Activated CD4-positive, alpha-beta T cell treated with anti-CD3 and anti-CD28 coated beads, Interleukin-2, amount 10 ng/mL, durations not matched to agents 7 days and 5 days (primary cell): ENCODE measurements around the gene SLC7A8. TPM values are rescaled to one million over a fixed set of nuclear protein-coding genes. Genes with fewer than 3 reads are reported as not detected.

ENCODE experiments used
- CTCF ChIA-PET: fragments of 350-600 bp; sonication (Branson Sonifier 250); formaldehyde crosslinking; loops from one replicate; lab custom pipeline; 2021; ENCODE audit warnings: antibody characterized with exemption; lab: Charles Lee
- POLR2A ChIA-PET: fragments of 350-600 bp; sonication (Branson Sonifier 250); formaldehyde crosslinking; loops from one replicate; lab custom pipeline; 2021; ENCODE audit warnings: antibody characterized with exemption; lab: Charles Lee
- DNase-seq: peaks from one replicate; pipeline ENCODE4 v3.0.0-alpha.2; 2020
- H3K27ac Mint-ChIP-seq: one replicate; pipeline ENCODE4 v1.8.0; 2021; ENCODE audit warnings: mild to moderate bottlenecking, moderate library complexity, mixed read lengths
- H3K27me3 Mint-ChIP-seq: one replicate; pipeline ENCODE4 v1.8.0; 2021; ENCODE audit warnings: mixed read lengths
- H3K36me3 Mint-ChIP-seq: one replicate; pipeline ENCODE4 v1.8.0; 2021; ENCODE audit warnings: low read depth, mixed read lengths
- H3K4me1 Mint-ChIP-seq: one replicate; pipeline ENCODE4 v1.8.0; 2021; ENCODE audit warnings: mixed read lengths
- H3K4me3 Mint-ChIP-seq: one replicate; pipeline ENCODE4 v1.8.0; 2021; ENCODE audit warnings: mild to moderate bottlenecking, moderate library complexity, mixed read lengths
- H3K9me3 Mint-ChIP-seq: one replicate; pipeline ENCODE4 v1.8.0; 2021; ENCODE audit warnings: mixed read lengths
- total RNA-seq, 2 experiments: library from RNA; stranded (reverse); gene quantifications; one replicate each; pipeline ENCODE4 v1.2.3, GENCODE V29; 2021

The SLC7A8 gene
- total RNA-seq, 2 experiments from 2014 or later: 0.27 to 0.64 TPM

DNA sequence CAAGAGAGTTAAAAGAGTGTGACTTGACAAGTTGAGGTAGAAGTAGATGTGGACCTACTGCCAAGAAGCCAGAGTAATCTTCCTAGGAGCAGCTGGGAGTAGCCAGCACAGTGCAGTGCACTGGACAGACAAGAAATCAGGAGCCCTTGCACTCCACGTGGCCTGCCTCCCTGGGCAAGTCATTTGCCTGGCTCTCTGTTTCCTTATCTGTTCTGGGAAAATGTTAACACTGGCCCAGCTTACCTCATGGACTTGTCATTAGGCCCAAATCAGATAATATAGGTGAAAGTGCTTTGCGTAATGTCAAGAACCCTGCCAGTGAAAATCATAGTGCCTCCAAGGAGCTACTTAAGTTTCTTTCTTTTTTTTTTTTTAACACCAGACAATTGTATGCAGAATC, 19.2 kb downstream of the SLC7A8 start:
- peaks cover 7% of the 10 kb centered on the region for H3K4me1 Mint-ChIP-seq
- DNase-seq: no peak
- ChIA-PET POLR2A (no interaction called here), CTCF (interaction anchor here (0.6 kb wide), 1 partner anchor 262 kb away, joined by 4 read pairs; no protein-coding TSS in a partner anchor)
- no peaks in the 10 kb centered on the region for H3K36me3 Mint-ChIP-seq
- H3K27me3 Mint-ChIP-seq: peaks cover 6% of the 10 kb centered on the region
- H3K9me3 Mint-ChIP-seq: no peaks in the 10 kb centered on the region
- no peak overlapping the region for H3K27ac Mint-ChIP-seq
- no peak overlapping the region for H3K4me3 Mint-ChIP-seq

DNA sequence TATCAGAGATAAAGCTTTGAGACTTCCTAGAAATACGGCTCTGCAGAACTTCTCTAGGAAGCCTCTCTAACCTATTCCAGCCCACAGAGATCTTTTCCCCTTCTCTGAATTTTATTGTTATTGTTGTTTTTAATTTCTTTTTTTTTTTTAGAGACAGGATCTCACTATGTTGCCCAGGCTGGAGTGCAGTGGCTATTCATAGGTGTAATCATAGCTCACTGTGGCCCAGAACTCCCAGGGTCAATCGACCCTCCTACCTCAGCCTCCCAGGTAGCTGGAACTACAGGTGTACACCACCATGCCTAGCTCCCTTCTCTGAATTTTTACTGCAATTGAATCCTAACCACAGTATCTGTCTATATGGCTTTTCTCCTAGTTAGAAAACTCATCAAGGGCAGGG, 19.6 kb downstream of the SLC7A8 start:
- H3K27me3 Mint-ChIP-seq: peaks cover 9% of the 10 kb centered on the region
- H3K27ac Mint-ChIP-seq: no peak overlapping the region
- ChIA-PET CTCF (interaction anchor here (0.6 kb wide), 1 partner anchor 263 kb away, joined by 4 read pairs; no protein-coding TSS in a partner anchor), POLR2A (no interaction called here)
- H3K4me1 Mint-ChIP-seq: peaks cover 7% of the 10 kb centered on the region
- no peaks in the 10 kb centered on the region for H3K36me3 Mint-ChIP-seq
- no peaks in the 10 kb centered on the region for H3K9me3 Mint-ChIP-seq
- no peak overlapping the region for H3K4me3 Mint-ChIP-seq
- no peak for DNase-seq

DNA sequence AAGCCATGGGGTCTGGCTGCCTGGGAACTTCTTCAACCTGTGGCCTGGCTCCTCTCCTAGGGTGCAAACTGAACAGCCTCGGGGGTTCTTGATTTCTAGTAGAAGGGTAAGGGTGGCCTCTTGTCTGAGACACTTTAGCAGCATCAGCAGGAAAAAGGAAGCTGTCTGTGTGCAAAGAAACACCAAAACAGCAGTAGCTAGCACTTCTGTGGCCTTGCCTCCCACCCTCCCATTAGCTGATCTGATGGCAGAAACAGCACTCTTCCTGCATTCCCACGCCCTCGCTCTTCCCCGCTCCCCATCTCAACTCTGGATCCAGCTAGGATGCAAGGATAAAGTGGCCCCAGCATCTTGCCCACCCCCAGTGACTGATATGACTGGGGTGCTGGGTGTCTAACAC, 20.7 kb downstream of the SLC7A8 start:
- no peaks in the 10 kb centered on the region for H3K9me3 Mint-ChIP-seq
- ChIA-PET CTCF (no interaction called here), POLR2A (no interaction called here)
- H3K4me3 Mint-ChIP-seq: no peak overlapping the region
- no peak for DNase-seq
- no peaks in the 10 kb centered on the region for H3K36me3 Mint-ChIP-seq
- peaks cover 12% of the 10 kb centered on the region for H3K27me3 Mint-ChIP-seq
- H3K4me1 Mint-ChIP-seq: peaks cover 7% of the 10 kb centered on the region
- H3K27ac Mint-ChIP-seq: no peak overlapping the region

DNA sequence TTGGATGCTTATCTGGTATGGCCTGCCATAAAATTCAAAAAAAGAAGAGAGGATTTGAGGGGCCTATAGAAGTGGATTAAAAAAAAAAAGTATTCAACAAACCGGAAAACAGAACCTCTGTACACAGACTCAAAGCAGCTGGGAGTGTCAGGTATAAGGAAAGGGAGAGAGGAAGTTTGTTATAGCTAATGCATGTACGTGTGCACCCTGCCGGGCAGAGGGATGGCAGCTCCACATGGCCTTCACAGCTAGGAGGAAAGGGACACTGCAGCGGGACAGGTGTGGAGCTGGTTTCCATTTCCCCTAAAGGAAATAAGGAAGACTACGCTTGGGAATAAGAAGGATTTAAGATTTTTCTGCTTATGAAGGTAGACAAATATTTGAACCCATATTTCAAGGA, 21.5 kb downstream of the SLC7A8 start:
- Mint-ChIP-seq H3K27me3 (peaks cover 18% of the 10 kb centered on the region), H3K4me1 (peaks cover 7% of the 10 kb centered on the region), H3K27ac (no peak overlapping the region), H3K4me3 (no peak overlapping the region), H3K9me3 (no peaks in the 10 kb centered on the region), H3K36me3 (no peaks in the 10 kb centered on the region)
- ChIA-PET CTCF (interaction anchor here (0.6 to 0.7 kb wide), 3 partner anchors 300 to 1322 kb away, joined by 3 read pairs; no protein-coding TSS in a partner anchor), POLR2A (interaction anchor here (0.6 kb wide), 2 partner anchors 183 to 1850 kb away, joined by 5 read pairs; no protein-coding TSS in a partner anchor)
- DNase-seq: no peak

DNA sequence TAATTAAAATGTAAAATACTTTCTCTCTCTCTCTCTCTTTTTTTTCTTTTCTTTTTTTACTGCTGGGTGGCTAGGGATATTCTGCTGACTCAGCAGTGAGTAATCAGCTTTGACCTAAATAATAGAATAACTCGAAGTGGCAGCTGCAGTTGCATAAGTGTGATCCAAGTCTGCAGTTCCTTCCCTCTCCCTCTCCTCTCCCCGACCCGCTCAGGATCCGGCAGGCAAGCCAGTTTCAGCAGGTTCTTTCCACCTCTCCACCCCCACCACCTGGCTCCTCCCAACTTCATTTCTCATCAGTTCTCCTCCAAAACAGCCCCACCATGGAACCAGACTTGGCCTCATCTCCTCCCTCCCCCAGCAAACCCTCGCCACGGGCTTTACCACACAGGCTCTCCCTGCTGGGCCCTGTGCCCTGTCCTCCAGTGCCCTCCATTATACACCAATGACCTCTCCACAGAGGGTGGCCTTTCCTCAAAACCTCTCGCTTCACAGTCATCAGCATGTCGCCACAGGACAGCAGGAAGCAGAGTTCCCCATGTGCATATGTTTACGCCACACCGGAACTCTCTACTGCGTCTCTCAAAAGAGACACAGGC, 22.4 kb downstream of the SLC7A8 start:
- Mint-ChIP-seq H3K4me1 (peaks cover 7% of the 10 kb centered on the region), H3K9me3 (no peaks in the 10 kb centered on the region), H3K36me3 (no peaks in the 10 kb centered on the region), H3K4me3 (no peak overlapping the region), H3K27ac (no peak overlapping the region), H3K27me3 (peaks cover 18% of the 10 kb centered on the region)
- no peak for DNase-seq
- CTCF ChIA-PET: interaction anchor here (0.7 kb wide), 1 partner anchor 299 kb away, joined by 3 read pairs; no protein-coding TSS in a partner anchor
- POLR2A ChIA-PET: no interaction called here

DNA sequence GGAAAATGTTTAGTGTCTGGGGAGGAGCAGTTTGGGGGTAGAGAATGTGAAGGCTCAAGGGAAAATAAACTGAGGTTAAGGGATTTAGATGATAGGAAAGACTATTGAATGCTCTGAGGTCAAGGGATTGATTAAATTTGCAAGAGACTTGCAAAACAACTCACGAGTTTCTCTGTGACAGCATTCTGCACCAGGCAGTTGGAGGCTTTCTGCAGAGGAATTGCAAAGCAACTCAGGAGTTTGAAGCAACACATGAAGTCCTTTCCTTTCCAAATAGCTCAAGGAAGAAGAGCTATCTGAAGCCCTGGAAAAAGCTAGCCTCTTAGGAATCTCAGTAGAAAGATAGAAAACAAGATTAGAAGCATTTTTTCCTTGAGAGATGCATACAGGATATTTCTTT, 23.9 kb downstream of the SLC7A8 start:
- Mint-ChIP-seq H3K36me3 (no peaks in the 10 kb centered on the region), H3K27me3 (peaks cover 18% of the 10 kb centered on the region), H3K9me3 (no peaks in the 10 kb centered on the region), H3K4me1 (peaks cover 17% of the 10 kb centered on the region), H3K27ac (no peak overlapping the region), H3K4me3 (no peak overlapping the region)
- DNase-seq: no peak
- CTCF ChIA-PET: interaction anchor here (1.2 kb wide), 1 partner anchor 265 kb away, joined by 3 read pairs; no protein-coding TSS in a partner anchor
- POLR2A ChIA-PET: no interaction called here

DNA sequence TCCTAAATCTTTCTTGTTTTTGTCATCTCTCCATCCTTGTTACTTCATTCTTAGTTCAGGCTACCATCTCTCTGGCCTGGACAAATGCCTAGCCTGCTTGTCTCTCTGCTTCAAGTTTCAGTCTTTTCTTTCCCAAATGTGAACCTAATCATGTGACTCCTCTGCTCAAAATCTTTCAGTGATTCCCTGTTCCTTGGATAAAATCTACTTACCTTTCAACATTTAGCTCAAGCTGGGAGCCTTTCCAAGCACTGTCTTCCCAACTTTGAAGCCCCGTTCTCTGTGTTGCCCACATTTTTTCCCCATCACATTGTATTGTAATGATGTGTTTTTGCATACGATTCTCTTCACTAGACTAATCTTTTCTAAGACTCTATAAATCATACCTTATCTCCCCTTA, 24.7 kb downstream of the SLC7A8 start:
- peaks cover 18% of the 10 kb centered on the region for H3K27me3 Mint-ChIP-seq
- H3K27ac Mint-ChIP-seq: no peak overlapping the region
- H3K4me1 Mint-ChIP-seq: peaks cover 23% of the 10 kb centered on the region
- H3K4me3 Mint-ChIP-seq: no peak overlapping the region
- ChIA-PET CTCF (interaction anchor here (0.6 kb wide), 1 partner anchor 179 kb away, joined by 3 read pairs; no protein-coding TSS in a partner anchor), POLR2A (no interaction called here)
- H3K9me3 Mint-ChIP-seq: no peaks in the 10 kb centered on the region
- no peaks in the 10 kb centered on the region for H3K36me3 Mint-ChIP-seq
- DNase-seq: no peak

DNA sequence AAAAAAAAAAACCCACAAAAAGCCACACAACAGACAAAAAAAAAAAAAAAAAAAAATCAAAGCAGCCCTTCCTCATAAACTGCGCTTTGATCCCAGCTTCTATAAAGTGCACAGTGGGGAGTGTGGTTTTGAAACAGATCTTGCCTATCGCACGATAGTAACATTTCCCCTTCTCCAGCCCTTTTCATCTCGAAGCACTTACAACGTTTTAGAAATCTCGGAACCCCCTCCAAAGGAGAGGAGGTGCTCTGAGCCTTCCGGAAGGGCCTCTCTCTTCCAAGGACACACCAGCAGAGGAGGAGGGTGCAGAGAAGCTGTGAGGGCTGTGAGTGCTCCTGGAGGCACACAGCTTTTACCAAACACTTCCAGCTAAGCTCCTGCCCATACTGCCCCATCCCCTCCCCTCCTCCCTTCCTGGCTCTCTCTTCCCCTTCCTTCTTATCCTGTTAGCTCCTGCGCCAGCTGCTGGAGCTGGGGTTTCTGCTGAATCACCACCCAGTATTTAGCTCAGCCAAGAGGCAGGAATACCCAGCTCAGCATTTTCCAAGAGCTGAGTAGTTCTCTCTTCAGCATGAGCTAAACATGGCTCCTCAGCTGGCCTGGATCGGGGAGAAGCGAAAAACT, 28.4 kb downstream of the SLC7A8 start:
- H3K4me3 Mint-ChIP-seq: peak overlapping the region; percentile 12
- DNase-seq: no peak
- H3K4me1 Mint-ChIP-seq: peaks cover 23% of the 10 kb centered on the region
- H3K9me3 Mint-ChIP-seq: no peaks in the 10 kb centered on the region
- CTCF ChIA-PET: interaction anchor here (0.6 to 1.4 kb wide), 2 partner anchors 34 to 330 kb away, joined by 3 to 5 read pairs; no protein-coding TSS in a partner anchor
- H3K27me3 Mint-ChIP-seq: peaks cover 19% of the 10 kb centered on the region
- POLR2A ChIA-PET: no interaction called here
- no peaks in the 10 kb centered on the region for H3K36me3 Mint-ChIP-seq
- H3K27ac Mint-ChIP-seq: no peak overlapping the region

DNA sequence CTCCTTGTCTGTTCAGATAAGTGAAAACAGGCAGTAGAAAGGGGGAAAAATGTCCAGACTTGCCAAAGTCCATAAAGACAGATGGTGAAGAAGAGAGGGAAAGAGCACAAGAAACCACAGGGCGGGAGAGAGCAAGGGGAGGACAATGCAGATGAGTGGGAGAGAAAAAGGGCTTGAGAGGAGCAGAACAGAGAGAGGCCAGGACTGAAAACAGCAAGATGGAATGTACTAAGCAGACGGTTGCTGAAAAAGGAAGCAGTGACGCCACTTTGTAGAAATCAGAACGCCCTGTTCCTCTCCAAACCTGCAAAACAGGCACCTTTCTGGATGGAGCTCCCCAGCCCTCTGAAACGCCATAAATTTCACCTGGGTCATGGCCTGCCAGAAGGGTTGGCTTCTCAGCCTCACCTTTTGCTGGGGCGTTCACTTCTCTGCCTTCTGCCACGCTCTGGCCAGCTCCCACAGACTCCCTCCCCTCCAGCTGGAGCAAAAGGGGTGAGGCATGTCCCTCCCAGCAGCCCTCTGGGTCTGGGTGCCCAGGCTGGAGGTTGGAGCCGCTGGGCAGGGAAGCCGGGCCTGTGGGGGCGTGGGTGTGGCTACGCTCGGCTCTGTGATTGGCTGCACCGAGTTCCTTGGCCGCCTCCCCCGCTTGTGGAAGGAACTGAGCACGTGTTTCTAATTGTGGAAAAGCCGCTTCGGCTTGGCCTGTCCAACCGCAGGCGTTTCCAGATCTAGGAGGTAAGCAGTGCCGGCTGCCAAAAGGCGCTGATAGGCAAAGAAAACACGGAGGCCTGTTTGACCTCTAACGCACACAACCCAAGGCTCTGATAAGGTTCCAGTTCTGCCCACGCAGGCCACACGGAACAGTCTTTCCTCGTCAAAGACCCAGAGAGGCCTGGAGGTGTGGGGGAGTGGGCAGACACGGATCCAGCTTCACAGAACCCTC, 29.3 kb downstream of the SLC7A8 start:
- no peak for DNase-seq
- ChIA-PET CTCF (no interaction called here), POLR2A (no interaction called here)
- H3K27me3 Mint-ChIP-seq: peaks cover 17% of the 10 kb centered on the region
- H3K4me3 Mint-ChIP-seq: no peak overlapping the region
- no peaks in the 10 kb centered on the region for H3K36me3 Mint-ChIP-seq
- H3K9me3 Mint-ChIP-seq: no peaks in the 10 kb centered on the region
- H3K27ac Mint-ChIP-seq: no peak overlapping the region
- peaks cover 23% of the 10 kb centered on the region for H3K4me1 Mint-ChIP-seq

DNA sequence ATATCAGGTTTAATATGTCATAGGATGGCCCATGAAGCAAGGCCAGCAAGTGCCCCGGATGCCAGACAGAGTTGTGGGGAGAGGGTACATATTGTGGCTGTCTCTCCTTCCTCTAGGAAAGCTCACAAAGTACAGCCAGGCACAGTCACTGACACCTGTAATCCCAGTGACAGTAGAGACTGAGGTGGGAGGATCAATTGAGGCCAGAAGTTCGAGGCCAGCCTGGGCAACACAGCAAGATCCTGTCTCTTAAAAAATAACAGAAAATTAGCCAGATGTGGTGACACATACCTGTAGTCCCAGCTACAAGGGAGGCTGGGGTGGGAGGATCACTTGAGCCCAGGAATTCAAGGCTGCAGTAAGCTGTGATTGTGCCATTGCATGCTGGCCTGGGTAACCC, 32.1 kb downstream of the SLC7A8 start:
- Mint-ChIP-seq H3K27ac (no peak overlapping the region), H3K4me1 (peaks cover 23% of the 10 kb centered on the region), H3K4me3 (no peak overlapping the region), H3K27me3 (peaks cover 4% of the 10 kb centered on the region), H3K36me3 (no peaks in the 10 kb centered on the region), H3K9me3 (no peaks in the 10 kb centered on the region)
- CTCF ChIA-PET: interaction anchor here (0.6 to 1.3 kb wide), 3 partner anchors 8 to 238 kb away, joined by 3 read pairs; no protein-coding TSS in a partner anchor
- POLR2A ChIA-PET: no interaction called here
- no peak for DNase-seq

DNA sequence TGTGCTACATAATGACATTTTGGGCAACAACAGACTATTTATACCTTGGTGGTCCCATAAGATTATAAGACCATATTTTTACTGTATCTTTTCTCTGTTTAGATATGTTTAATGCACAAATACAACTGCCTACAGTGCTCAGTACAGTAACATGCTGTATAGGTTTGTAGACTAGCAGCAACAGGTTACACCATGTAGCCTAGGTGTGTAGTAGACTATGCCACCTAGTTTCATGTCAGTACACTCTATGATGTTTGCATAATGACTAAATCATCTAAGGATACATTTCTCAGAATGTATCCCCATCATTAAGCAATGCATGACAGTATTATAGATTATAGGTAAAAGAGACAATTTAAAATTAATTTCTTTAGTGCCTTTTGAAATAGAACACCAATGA, 33.7 kb downstream of the SLC7A8 start:
- Mint-ChIP-seq H3K36me3 (no peaks in the 10 kb centered on the region), H3K27ac (no peak overlapping the region), H3K27me3 (peaks cover 6% of the 10 kb centered on the region), H3K4me3 (no peak overlapping the region), H3K9me3 (no peaks in the 10 kb centered on the region), H3K4me1 (peaks cover 15% of the 10 kb centered on the region)
- CTCF ChIA-PET: interaction anchor here (1.5 kb wide), 1 partner anchor 29 kb away, joined by 5 read pairs; no protein-coding TSS in a partner anchor
- POLR2A ChIA-PET: no interaction called here
- DNase-seq: no peak

DNA sequence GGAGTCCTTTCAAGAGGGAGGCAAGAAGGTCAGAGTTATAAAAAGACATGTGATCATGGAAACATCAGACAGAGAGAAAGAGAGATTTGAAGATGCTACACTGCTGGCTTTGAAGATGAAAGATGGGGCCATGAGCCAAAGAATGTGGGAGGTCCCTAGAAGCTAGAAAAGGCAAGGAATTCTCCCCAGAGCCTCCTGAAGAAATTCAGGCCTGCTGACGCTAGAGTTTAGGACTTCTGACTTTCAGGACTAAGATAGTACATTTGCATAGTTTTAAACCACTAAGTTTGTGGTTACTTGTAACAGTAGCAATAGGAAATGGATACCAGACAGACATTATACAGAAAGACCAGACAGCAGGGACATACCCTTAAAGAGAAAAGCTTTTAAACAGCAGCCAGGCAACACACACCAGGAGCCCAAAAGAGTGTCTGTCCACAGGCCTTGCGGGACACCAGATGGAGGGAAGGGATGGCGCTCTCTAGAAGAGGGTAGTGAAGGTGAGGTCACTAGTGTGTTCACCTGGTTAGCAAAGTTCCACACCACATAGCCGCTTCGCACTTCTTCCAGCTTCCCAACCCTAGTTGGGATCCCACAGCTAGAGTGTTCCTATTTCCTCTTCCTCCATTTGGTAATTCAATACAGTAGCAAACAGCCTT, 34.7 kb downstream of the SLC7A8 start:
- Mint-ChIP-seq H3K36me3 (no peaks in the 10 kb centered on the region), H3K4me1 (peaks cover 6% of the 10 kb centered on the region), H3K4me3 (no peak overlapping the region), H3K9me3 (no peaks in the 10 kb centered on the region), H3K27me3 (peaks cover 9% of the 10 kb centered on the region), H3K27ac (no peak overlapping the region)
- no peak for DNase-seq
- POLR2A ChIA-PET: no interaction called here
- CTCF ChIA-PET: interaction anchor here (1.5 kb wide), 1 partner anchor 28 kb away, joined by 5 read pairs; no protein-coding TSS in a partner anchor
